ENCODE data around the gene C17orf58.
A peak's percentile ranks its signal among the peaks of the same experiment; 100 is the strongest.
"Not testable (repeated sequence)": the region's sequence is repeated elsewhere in the genome, so short reads cannot be mapped to it uniquely, and the experiment has no call there.

C17orf58 gene

DNA sequence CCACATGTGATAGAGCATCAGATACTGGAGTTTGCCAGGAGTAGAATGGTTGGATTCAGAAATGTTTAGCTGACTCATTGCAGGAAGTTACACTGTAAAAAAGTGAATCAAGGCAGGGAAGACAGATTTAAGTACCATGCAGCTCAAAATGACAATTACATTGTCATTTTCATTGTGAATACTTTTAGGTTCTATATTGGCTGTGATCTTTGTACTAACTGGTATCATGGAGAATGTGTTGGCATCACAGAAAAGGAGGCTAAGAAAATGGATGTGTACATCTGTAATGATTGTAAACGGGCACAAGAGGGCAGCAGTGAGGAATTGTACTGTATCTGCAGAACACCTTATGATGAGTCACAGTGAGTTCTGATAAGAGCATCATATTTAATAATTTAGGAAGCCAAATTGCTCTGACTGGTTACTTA, 33.1 kb downstream of the C17orf58 start:
- not testable (repeated sequence) for H3K27ac ChIP-seq (ENCODE audit: poor library complexity, severe bottlenecking); H3K4me1 ChIP-seq (ENCODE audit: insufficient read depth, poor library complexity, severe bottlenecking); H3K9me3 ChIP-seq (ENCODE audit: severe bottlenecking); H3K27me3 ChIP-seq (ENCODE audit: insufficient read depth, poor library complexity, severe bottlenecking); H3K4me3 ChIP-seq (ENCODE audit: severe bottlenecking); DNase-seq (ENCODE audit: low spot score)
- ATAC-seq (ENCODE audit: low read depth), result peak; percentile 86
- peaks cover 63% of the 10 kb centered on the region for H3K36me3 ChIP-seq (ENCODE audit: low read depth)
- TF ChIP-seq, protein P1, sequence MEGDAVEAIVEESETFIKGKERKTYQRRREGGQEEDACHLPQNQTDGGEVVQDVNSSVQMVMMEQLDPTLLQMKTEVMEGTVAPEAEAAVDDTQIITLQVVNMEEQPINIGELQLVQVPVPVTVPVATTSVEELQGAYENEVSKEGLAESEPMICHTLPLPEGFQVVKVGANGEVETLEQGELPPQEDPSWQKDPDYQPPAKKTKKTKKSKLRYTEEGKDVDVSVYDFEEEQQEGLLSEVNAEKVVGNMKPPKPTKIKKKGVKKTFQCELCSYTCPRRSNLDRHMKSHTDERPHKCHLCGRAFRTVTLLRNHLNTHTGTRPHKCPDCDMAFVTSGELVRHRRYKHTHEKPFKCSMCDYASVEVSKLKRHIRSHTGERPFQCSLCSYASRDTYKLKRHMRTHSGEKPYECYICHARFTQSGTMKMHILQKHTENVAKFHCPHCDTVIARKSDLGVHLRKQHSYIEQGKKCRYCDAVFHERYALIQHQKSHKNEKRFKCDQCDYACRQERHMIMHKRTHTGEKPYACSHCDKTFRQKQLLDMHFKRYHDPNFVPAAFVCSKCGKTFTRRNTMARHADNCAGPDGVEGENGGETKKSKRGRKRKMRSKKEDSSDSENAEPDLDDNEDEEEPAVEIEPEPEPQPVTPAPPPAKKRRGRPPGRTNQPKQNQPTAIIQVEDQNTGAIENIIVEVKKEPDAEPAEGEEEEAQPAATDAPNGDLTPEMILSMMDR (IDR thresholded peaks at IDR 0.05; ENCODE audit: poor library complexity, severe bottlenecking), result peak; percentile 73

DNA sequence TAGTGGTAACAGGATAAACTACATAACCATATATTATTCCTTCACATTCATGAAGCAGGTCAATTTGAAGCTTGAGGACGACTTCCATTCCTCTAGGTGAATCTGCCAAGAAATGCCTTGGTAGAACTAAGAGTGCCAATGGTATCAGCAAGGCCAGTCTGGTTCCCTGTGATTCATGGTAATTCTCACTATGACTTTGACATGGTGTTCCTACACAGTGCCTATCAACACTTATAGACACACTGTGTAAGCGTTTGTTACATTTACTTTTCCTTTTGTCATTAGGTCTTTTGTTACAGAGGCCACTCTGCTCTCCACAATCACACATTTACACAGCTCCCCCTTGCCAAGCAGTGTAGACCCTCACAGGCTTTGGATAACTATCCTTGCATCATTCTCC, 34.1 kb downstream of the C17orf58 start:
- H3K4me3 ChIP-seq (ENCODE audit: severe bottlenecking); H3K27ac ChIP-seq (ENCODE audit: poor library complexity, severe bottlenecking); H3K9me3 ChIP-seq (ENCODE audit: severe bottlenecking); H3K27me3 ChIP-seq (ENCODE audit: insufficient read depth, poor library complexity, severe bottlenecking); DNase-seq (ENCODE audit: low spot score); ATAC-seq (ENCODE audit: low read depth); H3K4me1 ChIP-seq (ENCODE audit: insufficient read depth, poor library complexity, severe bottlenecking): not testable (repeated sequence)
- peaks cover 55% of the 10 kb centered on the region for H3K36me3 ChIP-seq (ENCODE audit: low read depth)

DNA sequence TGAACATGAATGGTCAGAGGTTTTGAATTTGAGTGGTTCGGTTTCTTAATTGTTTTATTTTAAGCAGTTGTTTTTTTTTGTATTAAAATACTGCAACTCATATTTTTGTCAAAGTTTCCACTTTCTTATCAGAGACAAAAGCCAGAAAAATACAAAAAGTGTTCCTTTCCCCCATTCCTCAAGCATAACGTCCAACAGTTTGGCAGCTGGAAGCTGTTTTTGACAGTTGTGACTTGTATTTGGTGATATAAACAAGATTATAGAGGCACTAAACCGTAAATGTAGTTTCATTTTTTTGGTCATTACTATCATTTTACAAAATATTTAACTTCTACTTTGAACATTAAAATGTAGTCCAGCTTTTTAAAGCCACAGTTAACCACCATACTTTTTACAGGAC, 36.0 kb downstream of the C17orf58 start:
- peaks cover 38% of the 10 kb centered on the region for H3K36me3 ChIP-seq (ENCODE audit: low read depth)
- not testable (repeated sequence) for H3K27ac ChIP-seq (ENCODE audit: poor library complexity, severe bottlenecking); ATAC-seq (ENCODE audit: low read depth)

DNA sequence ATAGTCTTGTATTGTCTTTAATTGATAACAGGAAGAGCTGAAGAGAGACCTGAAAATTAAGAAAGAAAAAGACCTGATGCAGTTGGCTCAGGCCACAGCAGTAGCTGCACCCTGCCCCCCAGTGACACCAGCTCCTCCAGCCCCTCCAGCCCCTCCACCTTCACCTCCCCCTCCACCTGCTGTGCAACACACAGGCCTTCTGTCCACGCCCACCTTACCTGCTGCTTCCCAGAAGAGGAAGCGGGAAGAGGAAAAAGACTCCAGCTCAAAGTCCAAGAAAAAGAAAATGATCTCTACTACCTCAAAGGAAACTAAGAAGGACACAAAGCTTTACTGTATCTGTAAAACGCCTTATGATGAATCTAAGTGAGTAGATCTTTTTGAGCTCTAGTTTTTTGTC, 36.8 kb downstream of the C17orf58 start:
- Histone ChIP-seq H3K27ac (ENCODE audit: poor library complexity, severe bottlenecking) (no peak overlapping the region), H3K9me3 (ENCODE audit: severe bottlenecking) (no peaks in the 10 kb centered on the region), H3K4me3 (ENCODE audit: severe bottlenecking) (no peak overlapping the region), H3K36me3 (ENCODE audit: low read depth) (peaks cover 34% of the 10 kb centered on the region), H3K27me3 (ENCODE audit: insufficient read depth, poor library complexity, severe bottlenecking) (no peaks in the 10 kb centered on the region), H3K4me1 (ENCODE audit: insufficient read depth, poor library complexity, severe bottlenecking) (no peaks in the 10 kb centered on the region)
- DNase-seq (ENCODE audit: low spot score) (no peak), ATAC-seq (ENCODE audit: low read depth) (no peak)
- TF ChIP-seq, protein P1 (IDR thresholded peaks at IDR 0.05; ENCODE audit: poor library complexity, severe bottlenecking), result no peak

More for the DNA sequence above, 36.0 kb downstream of the C17orf58 start:
- H3K4me1 ChIP-seq (ENCODE audit: insufficient read depth, poor library complexity, severe bottlenecking); H3K27me3 ChIP-seq (ENCODE audit: insufficient read depth, poor library complexity, severe bottlenecking); H3K4me3 ChIP-seq (ENCODE audit: severe bottlenecking); DNase-seq (ENCODE audit: low spot score); H3K9me3 ChIP-seq (ENCODE audit: severe bottlenecking): not testable (repeated sequence)

DNA sequence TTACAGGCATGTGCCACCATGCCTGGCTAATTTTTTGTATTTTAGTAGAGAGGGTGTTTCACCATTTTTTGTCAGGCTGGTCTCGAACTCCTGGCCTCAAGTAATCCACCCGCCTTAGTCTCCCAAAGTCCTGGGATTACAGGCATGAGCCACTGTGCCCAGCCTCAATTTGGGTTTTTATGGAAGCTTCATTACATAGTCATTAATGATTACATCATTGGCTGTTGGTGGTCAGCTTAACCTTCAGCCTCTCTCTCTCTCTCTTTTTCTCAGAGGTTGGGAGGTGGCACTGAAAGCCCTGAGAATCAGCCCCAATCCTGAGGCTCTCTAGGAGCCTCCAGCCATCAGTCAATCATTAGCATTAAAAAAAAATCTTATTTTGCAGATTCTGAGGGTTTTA, 45.3 kb downstream of the C17orf58 start:
- H3K27ac ChIP-seq (ENCODE audit: poor library complexity, severe bottlenecking), result no peak overlapping the region
- no peaks in the 10 kb centered on the region for H3K27me3 ChIP-seq (ENCODE audit: insufficient read depth, poor library complexity, severe bottlenecking)
- DNase-seq (ENCODE audit: low spot score) (no peak), ATAC-seq (ENCODE audit: low read depth) (no peak)
- H3K36me3 ChIP-seq (ENCODE audit: low read depth), result peaks cover 68% of the 10 kb centered on the region
- TF ChIP-seq, protein P1 (IDR thresholded peaks at IDR 0.05; ENCODE audit: poor library complexity, severe bottlenecking), result no peak
- H3K9me3 ChIP-seq (ENCODE audit: severe bottlenecking), result no peaks in the 10 kb centered on the region
- H3K4me1 ChIP-seq (ENCODE audit: insufficient read depth, poor library complexity, severe bottlenecking), result no peaks in the 10 kb centered on the region
- no peak overlapping the region for H3K4me3 ChIP-seq (ENCODE audit: severe bottlenecking)

DNA sequence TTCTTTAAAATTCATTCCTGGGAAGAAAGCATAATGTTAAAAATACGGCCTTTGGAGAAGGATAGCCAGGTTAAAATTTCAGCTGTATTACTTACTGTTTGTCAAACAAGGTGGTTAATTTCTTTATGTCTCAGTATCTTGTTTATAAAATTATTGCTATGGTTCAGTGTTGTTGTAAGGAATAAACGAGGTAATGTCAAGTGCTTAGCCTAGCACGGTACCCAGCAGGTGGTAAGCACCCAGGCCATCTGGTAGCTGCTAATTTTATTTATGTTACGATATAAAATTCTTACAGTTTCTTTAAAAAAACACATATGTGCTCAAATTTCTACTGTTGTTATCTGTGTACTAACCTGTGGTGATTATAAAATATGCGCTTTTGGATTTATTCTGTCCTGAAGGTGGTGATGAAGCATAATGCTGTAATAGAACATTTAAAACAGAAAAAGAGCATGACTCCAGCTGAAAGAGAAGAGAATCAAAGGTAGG, 48.9 kb downstream of the C17orf58 start:
- TF ChIP-seq, protein P1 (IDR thresholded peaks at IDR 0.05; ENCODE audit: poor library complexity, severe bottlenecking), result no peak
- Histone ChIP-seq H3K4me1 (ENCODE audit: insufficient read depth, poor library complexity, severe bottlenecking) (no peaks in the 10 kb centered on the region), H3K4me3 (ENCODE audit: severe bottlenecking) (no peak overlapping the region), H3K9me3 (ENCODE audit: severe bottlenecking) (no peaks in the 10 kb centered on the region), H3K27me3 (ENCODE audit: insufficient read depth, poor library complexity, severe bottlenecking) (no peaks in the 10 kb centered on the region), H3K27ac (ENCODE audit: poor library complexity, severe bottlenecking) (no peak overlapping the region), H3K36me3 (ENCODE audit: low read depth) (peaks cover 90% of the 10 kb centered on the region)
- no peak for ATAC-seq (ENCODE audit: low read depth)
- no peak for DNase-seq (ENCODE audit: low spot score)

Measured in RWPE2 (cell line).